GM18873 (cell line): Measurements from ENCODE around the gene CD247.

Experiments used
- ATAC-seq: cut with Tn5 transposase; IDR thresholded peaks from one replicate; pipeline ENCODE4 v1.9.1; 2021; ENCODE audit warnings: mild to moderate bottlenecking, moderate library complexity, moderate number of reproducible peaks; ENCODE audit not compliant: unreplicated experiment, low FRiP score

Gene CD247

GRCh38 chr1:167467126-167467710 is 51.1 kb downstream of the CD247 start:
- ATAC-seq = no peak

GRCh38 chr1:167465743-167466142 is 52.6 kb downstream of the CD247 start:
- ATAC-seq = no peak

- no peak for ATAC-seq
Measured at GRCh38 chr1:167465018-167465417, 53.3 kb downstream of the CD247 start.

GRCh38 chr1:167463875-167464575 is 54.3 kb downstream of the CD247 start:
- ATAC-seq = no peak

DNA sequence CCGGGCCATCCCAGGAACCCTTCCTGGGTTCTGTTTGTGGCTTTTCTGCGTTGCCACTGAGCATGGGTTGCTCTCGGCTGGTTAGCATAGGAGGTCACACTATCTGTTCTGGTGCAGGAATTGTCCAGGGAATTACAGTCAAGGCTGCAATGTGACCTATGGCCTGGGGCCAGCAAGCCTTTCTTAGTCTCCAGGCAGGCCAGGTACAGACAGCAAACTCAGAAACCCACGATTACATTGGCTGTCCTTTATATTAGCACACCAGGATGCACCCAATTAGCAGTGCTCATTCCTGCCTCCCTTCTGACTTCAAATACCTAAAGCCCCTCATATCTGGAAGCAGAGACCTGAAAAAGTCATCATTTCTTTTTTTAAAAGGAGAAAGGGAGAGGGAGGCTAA is 55.2 kb downstream of the CD247 start:
- ATAC-seq = no peak

- no peak for ATAC-seq
Measured at GRCh38 chr1:167462341-167462740, 56.0 kb downstream of the CD247 start.

DNA sequence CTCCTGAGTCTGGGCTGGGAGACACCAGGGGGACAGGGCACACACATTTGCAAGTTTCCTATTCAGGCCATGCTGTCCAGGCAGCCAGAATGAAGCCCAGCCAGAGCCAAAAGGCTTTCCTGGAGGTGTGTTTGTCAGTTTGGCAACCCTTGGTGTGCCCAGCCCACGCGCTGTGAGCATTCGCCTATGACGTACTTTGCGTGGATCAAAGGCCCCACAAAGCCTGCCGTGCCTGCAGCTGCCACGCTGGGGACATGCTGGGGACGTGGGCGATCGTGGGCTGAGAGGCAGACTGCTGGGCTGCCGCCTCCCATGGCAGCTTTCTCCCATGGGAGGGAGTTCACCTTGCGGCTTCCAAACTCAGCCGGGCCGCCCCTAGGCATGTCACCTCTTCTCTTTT is 57.5 kb downstream of the CD247 start:
- ATAC-seq = no peak

GRCh38 chr1:167457936-167458584 is 60.3 kb downstream of the CD247 start:
- ATAC-seq = no peak

- no peak for ATAC-seq
Measured at GRCh38 chr1:167456926-167457325, 61.4 kb downstream of the CD247 start.

DNA sequence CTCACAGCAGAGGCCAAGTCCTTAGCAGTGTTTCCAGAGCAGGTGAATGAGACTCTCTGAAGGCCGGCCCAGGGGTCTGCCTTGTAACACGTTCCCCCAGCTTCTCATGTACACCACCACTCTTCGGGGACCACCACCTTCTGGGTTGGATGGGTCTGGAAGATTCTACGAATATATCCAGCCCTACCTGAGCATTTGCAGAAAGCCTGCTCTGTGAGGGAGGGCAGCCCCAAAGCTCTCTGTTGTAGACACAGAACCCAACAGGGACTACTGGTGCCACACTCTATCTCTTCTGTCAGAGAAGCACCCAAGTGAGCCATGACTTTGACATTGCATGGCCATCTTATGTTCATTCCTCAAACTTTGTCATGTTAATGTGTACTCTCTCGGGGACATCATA is 61.8 kb downstream of the CD247 start:
- ATAC-seq = no peak

GRCh38 chr1:167455786-167456446 is 62.4 kb downstream of the CD247 start:
- peak; percentile 34 for ATAC-seq

- ATAC-seq = peak; percentile 31
Measured at GRCh38 chr1:167454894-167455785, 63.2 kb downstream of the CD247 start.

DNA sequence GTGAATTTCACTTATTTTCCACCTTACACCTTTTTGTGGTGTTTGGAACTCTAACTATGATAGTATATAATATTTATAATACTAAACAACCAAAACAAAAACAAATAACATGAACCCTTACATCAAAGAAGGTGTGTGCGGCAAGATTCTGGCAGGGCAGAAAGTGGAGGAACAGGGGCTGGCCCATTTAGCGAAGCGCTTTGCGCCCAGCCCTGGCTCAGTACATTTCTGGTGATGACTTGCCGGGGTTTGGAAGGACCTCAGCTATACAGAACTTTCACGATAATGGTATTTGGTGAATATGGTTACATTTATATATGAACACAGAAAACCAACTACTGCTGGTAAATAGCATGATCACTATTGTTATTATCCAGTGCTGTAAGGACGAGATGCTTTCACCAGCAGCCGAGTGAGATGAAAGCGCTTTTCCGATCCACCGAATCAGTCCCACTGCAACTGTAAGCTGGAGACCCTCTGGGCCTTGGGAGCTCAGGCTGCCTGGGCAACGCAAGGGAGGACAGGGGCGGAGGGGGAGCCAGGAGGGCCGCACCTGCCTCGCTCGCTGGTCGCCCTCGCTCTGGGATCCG is 63.9 kb downstream of the CD247 start:
- no peak for ATAC-seq

- ATAC-seq = no peak
Measured at GRCh38 chr1:167453123-167453522, 65.2 kb downstream of the CD247 start.

GRCh38 chr1:167452483-167452882 is 65.8 kb downstream of the CD247 start:
- no peak for ATAC-seq

GRCh38 chr1:167450843-167451242 is 67.5 kb downstream of the CD247 start:
- no peak for ATAC-seq

GRCh38 chr1:167447521-167448136 is 70.7 kb downstream of the CD247 start:
- ATAC-seq = peak; percentile 85

DNA sequence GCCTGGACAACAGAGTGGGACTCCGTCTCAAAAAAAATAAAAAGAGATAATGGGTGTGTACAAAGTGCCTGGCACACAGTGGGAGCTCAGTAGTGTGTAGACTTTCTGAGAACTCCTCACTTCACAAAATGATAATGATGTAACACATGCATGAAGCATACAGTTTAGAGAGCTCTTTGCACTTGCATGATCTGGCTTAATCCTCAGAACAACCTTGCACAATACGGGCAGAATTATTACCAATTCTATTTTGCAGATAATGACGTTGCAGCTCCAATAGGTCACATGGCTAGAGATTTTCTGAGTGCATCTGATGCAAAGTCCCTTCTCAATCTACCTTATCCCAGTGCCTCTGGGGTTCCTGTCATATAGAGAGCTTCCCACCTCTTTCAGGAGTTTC is 71.4 kb downstream of the CD247 start:
- no peak for ATAC-seq

- ATAC-seq = no peak
Measured at GRCh38 chr1:167443757-167444156, 74.6 kb downstream of the CD247 start.
